Testis (tissue), 2 donors: ENCODE results near the gene ERCC3.

Experiments used
- POLR2A ChIP-seq: fragments of 450-650 bp; IDR thresholded peaks from one replicate; pipeline ENCODE4 v1.6.1; 2017; ENCODE audit warnings: antibody characterized with exemption, mild to moderate bottlenecking, moderate library complexity
- TF ChIP-seq, protein P1 (sequence below), 3 experiments: fragments of 450-650 bp in 2 of 3; fragments of 200-600 bp in 1 of 3; sonication (generic) in 1 of 3; IDR thresholded peaks; one replicate each; pipeline ENCODE4 v1.5.1; 2016 to 2019; ENCODE audit warnings: antibody characterized with exemption in 3 of 3, mild to moderate bottlenecking in 2 of 3, moderate library complexity in 1 of 3

DNA sequence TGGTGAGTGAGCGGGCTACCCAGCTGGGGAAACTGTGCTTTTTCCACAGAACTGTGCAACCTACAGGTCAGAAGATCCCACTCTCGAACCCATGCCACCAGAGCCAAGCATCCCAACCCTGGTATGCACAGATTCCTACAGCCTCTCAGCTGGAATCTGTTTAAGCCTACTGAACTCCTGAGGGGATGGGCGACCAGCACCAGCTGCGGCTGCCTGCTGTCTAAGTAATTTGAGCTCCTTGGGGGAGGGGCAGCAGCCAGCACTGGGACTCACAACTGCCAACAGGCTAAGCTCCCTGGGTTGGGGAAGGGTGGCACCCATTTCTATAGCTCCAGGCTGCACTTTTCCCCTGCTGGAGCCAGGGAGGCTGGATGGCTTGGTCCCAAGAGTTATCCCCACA is 85.6 kb downstream of the ERCC3 start:
- TF ChIP-seq, protein P1, sequence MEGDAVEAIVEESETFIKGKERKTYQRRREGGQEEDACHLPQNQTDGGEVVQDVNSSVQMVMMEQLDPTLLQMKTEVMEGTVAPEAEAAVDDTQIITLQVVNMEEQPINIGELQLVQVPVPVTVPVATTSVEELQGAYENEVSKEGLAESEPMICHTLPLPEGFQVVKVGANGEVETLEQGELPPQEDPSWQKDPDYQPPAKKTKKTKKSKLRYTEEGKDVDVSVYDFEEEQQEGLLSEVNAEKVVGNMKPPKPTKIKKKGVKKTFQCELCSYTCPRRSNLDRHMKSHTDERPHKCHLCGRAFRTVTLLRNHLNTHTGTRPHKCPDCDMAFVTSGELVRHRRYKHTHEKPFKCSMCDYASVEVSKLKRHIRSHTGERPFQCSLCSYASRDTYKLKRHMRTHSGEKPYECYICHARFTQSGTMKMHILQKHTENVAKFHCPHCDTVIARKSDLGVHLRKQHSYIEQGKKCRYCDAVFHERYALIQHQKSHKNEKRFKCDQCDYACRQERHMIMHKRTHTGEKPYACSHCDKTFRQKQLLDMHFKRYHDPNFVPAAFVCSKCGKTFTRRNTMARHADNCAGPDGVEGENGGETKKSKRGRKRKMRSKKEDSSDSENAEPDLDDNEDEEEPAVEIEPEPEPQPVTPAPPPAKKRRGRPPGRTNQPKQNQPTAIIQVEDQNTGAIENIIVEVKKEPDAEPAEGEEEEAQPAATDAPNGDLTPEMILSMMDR (IDR thresholded peaks at IDR 0.05): no peak
- TF ChIP-seq POLR2A: no peak
